K562 (cell line): Measurements from ENCODE around the gene GDF9. TPM values are rescaled to one million over a fixed set of nuclear protein-coding genes. Genes with fewer than 3 reads are reported as not detected.
A peak's percentile ranks its signal among the peaks of the same experiment; 100 is the strongest.

Experiments used
- ATF4 ChIP-seq: fragments of 450-650 bp; formaldehyde crosslinking; IDR thresholded peaks from 2 replicates; pipeline ENCODE4 v1.4.0; 2022; ENCODE audit warnings: mild to moderate bottlenecking, moderate library complexity
- NCOA2 ChIP-seq, 2 experiments: fragments of 450-650 bp; IDR thresholded peaks; 2 replicates each; pipeline ENCODE4 v1.6.1; 2018; ENCODE audit warnings: mild to moderate bottlenecking in 2 of 2, moderate library complexity in 1 of 2; ENCODE audit not compliant: partially characterized antibody in 2 of 2
- RNF2 ChIP-seq: sonication (generic); IDR thresholded peaks from 2 replicates; pipeline ENCODE4 v1.6.1; 2016
- TAF15 ChIP-seq: fragments of 200-400 bp; formaldehyde crosslinking; IDR thresholded peaks from 2 replicates; pipeline ENCODE4 v1.6.1; 2017; ENCODE audit warnings: mild to moderate bottlenecking, low read depth, low read length, moderate library complexity
- TAF9B ChIP-seq: fragments of 450-650 bp; IDR thresholded peaks from 2 replicates; pipeline ENCODE4 v1.6.1; 2018; ENCODE audit warnings: mild to moderate bottlenecking; ENCODE audit not compliant: partially characterized antibody
- ZBTB2 ChIP-seq: fragments of 450-650 bp; IDR thresholded peaks from 2 replicates; pipeline ENCODE4 v1.6.1; 2016; ENCODE audit warnings: antibody characterized with exemption
- ZBTB33 ChIP-seq: sonication (generic); formaldehyde crosslinking; IDR thresholded peaks from 2 replicates; pipeline ENCODE4 v1.8.1; 2023; ENCODE audit warnings: mild to moderate bottlenecking, missing genetic modification reagents
- ZNF12 ChIP-seq: sonication (generic); formaldehyde crosslinking; IDR thresholded peaks from 2 replicates; pipeline ENCODE4 v1.4.0; 2020; ENCODE audit warnings: mild to moderate bottlenecking, missing genetic modification reagents
- ZNF586 ChIP-seq: fragments of 450-650 bp; formaldehyde crosslinking; conservative IDR thresholded peaks from 2 replicates; pipeline ENCODE4 v1.4.0; 2020; ENCODE audit warnings: mild to moderate bottlenecking, moderate library complexity
- ZSCAN32 ChIP-seq: fragments of 450-650 bp; formaldehyde crosslinking; IDR thresholded peaks from 2 replicates; pipeline ENCODE4 v1.4.0; 2020; ENCODE audit warnings: mild to moderate bottlenecking, moderate library complexity
- polyA plus RNA-seq, 8 experiments: library from polyadenylated mRNA; depleted of rRNA in 4 of 8; stranded (reverse) in 5 of 8; unstranded in 3 of 8; fragments of >200 nt; fragmentation: Nextera tagmentation in 2 of 8; fragmentation: Illumina TruSeq in 1 of 8; extraction: Ambion mirVana in 2 of 8; extraction: Trizol in 1 of 8; gene quantifications; 2 replicates each; pipeline versions ENCODE4 v1.2.1 to v1.2.3, GENCODE V29; 2011 to 2014; ENCODE audit warnings: inconsistent platforms in 1 of 8, missing spikeins in 1 of 8
- total RNA-seq, 7 experiments: library from RNA; depleted of rRNA in 6 of 7; stranded (reverse); fragments of >200 nt in 6 of 7; fragmentation: Illumina TruSeq in 2 of 7; extraction: Trizol in 2 of 7; gene quantifications; 2 replicates each; pipeline versions ENCODE4 v1.2.1 to v1.2.3, GENCODE V29; 2011 to 2021; ENCODE audit warnings: low replicate concordance in 1 of 7

Gene GDF9
- total and polyA plus RNA-seq, 9 of the 15 experiments (the other 6 are each of a cell fraction or from before 2014, with no cell fraction given), result 0.10 to 0.70 (median 0.20) TPM; not detected in 1

GRCh38 chr5:132822650-132823480 is 43.4 kb downstream of the GDF9 start (continued):
- TF ChIP-seq NCOA2 (IDR thresholded peaks at IDR 0.05; ENCODE audit: partially characterized antibody in 2 of 2) (no peak), ZBTB33 (CRISPR knock-in tag) (peak; percentile 80), RNF2 (no peak), ZSCAN32 (no peak), ZNF586 (CRISPR knock-in tag) (no peak), TAF15 (no peak), ZNF12 (CRISPR knock-in tag) (no peak), ZBTB2 (no peak), TAF9B (no peak), ATF4 (CRISPR knock-in tag) (no peak)
